Central memory CD8-positive, alpha-beta T cell (primary cell): ENCODE data around the gene SEL1L.
"Not testable (repeated sequence)": the region's sequence is repeated elsewhere in the genome, so short reads cannot be mapped to it uniquely, and the experiment has no call there.

Experiments used
- ATAC-seq: fragments of 150-1000 bp; cut with Tn5 transposase; replicated peaks from 2 replicates; pipeline ENCODE4 v1.10.0; 2022; ENCODE audit warnings: mild to moderate bottlenecking, moderate FRiP score, moderate number of reproducible peaks; ENCODE audit not compliant: poor library complexity, severe bottlenecking; ENCODE audit errors: extremely low read depth
- DNase-seq, 2 donors: peaks; one replicate each; pipeline ENCODE4 v3.0.0; 2021; ENCODE audit warnings: low spot score in 2 of 2
- H3K27ac Mint-ChIP-seq: one replicate; pipeline ENCODE4 v1.8.0; 2022; ENCODE audit warnings: low read depth, mild to moderate bottlenecking, moderate library complexity, mixed read lengths
- H3K27me3 Mint-ChIP-seq: one replicate; pipeline ENCODE4 v1.8.0; 2022; ENCODE audit warnings: mixed read lengths
- H3K36me3 Mint-ChIP-seq: one replicate; pipeline ENCODE4 v1.8.0; 2022; ENCODE audit warnings: mild to moderate bottlenecking, moderate library complexity, mixed read lengths; ENCODE audit not compliant: insufficient read depth
- H3K4me1 Mint-ChIP-seq: one replicate; pipeline ENCODE4 v1.8.0; 2022; ENCODE audit warnings: mixed read lengths
- H3K4me3 Mint-ChIP-seq: one replicate; pipeline ENCODE4 v1.8.0; 2022; ENCODE audit warnings: mild to moderate bottlenecking, moderate library complexity, mixed read lengths
- H3K9me3 Mint-ChIP-seq: one replicate; pipeline ENCODE4 v1.8.0; 2022; ENCODE audit warnings: mixed read lengths

SEL1L gene

DNA sequence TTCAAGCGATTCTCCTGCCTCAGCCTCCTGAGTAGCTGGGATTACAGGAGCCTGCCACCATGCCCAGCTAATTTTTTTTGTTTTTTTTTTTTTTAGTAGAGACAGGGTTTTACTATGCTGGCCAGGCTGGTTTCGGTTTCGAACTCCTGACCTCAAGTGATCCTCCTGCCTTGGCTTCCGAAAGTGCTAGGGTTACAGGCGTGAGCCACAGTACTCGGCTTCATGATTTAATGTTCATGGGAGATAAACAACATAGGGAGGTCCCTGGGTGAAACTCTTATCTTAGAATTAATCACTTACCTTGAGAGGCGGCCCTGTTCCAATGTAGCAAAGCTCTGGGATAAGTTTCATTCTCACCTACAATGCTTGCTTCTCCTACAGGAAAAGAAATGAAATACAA lies 48.3 kb downstream of the SEL1L start:
- no peaks in the 10 kb centered on the region for H3K27me3 Mint-ChIP-seq
- H3K4me3 Mint-ChIP-seq, result peak overlapping the region; percentile 32
- H3K36me3 Mint-ChIP-seq, result peaks cover 49% of the 10 kb centered on the region
- H3K4me1 Mint-ChIP-seq, result peaks cover 12% of the 10 kb centered on the region
- ATAC-seq, result peak; percentile 68
- peak overlapping the region; percentile 86 for H3K27ac Mint-ChIP-seq
- H3K9me3 Mint-ChIP-seq, result no peaks in the 10 kb centered on the region
- no peak for DNase-seq

DNA sequence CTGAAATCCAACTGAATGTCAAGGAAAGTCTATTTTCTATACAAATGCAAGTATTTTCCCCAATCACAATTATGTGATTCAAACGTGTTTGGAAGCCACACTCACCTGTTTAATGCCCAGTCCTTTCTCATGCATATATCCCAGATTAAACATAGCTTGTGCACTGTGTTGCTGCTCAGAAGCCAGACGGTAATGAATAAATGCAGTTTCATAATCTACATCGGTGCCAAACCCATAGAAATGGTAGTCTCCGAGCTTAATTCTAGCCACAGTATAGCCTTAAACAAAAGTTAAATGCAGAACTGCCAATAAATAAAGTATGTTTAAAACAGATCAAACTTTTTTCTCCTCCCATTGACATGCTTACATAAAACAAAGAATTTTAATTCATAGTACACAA lies 49.5 kb downstream of the SEL1L start:
- H3K27me3 Mint-ChIP-seq, result no peaks in the 10 kb centered on the region
- ATAC-seq, result no peak
- H3K36me3 Mint-ChIP-seq, result peaks cover 53% of the 10 kb centered on the region
- H3K9me3 Mint-ChIP-seq, result no peaks in the 10 kb centered on the region
- DNase-seq, result no peak
- H3K27ac Mint-ChIP-seq, result no peak overlapping the region
- H3K4me3 Mint-ChIP-seq, result no peak overlapping the region
- H3K4me1 Mint-ChIP-seq, result peaks cover 12% of the 10 kb centered on the region

DNA sequence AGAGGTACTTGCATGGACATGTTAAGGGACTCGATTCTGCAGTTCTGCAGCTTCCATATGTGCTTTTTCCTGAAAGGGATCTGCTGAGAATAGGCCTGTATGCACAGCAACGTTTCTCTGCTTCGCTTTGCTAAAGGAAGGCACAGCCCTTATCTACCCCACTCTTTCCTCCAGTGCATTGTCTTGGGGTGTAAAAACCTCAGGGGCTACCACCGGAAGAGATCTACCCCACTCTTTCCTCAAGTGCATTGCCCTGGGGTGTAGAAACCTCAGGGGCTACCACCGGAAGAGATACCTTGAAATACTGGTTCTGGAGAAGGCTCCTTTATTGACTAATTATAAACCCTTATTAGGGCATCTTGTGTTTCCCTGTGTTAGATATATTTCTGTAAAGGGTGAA lies 52.9 kb downstream of the SEL1L start:
- H3K9me3 Mint-ChIP-seq, result no peaks in the 10 kb centered on the region
- peak in 1 of 2 donors; percentile 21 for DNase-seq
- peaks cover 12% of the 10 kb centered on the region for H3K4me1 Mint-ChIP-seq
- H3K27me3 Mint-ChIP-seq, result no peaks in the 10 kb centered on the region
- H3K36me3 Mint-ChIP-seq, result peaks cover 46% of the 10 kb centered on the region
- H3K27ac Mint-ChIP-seq, result no peak overlapping the region
- H3K4me3 Mint-ChIP-seq, result peak overlapping the region; percentile 30
- peak; percentile 87 for ATAC-seq

DNA sequence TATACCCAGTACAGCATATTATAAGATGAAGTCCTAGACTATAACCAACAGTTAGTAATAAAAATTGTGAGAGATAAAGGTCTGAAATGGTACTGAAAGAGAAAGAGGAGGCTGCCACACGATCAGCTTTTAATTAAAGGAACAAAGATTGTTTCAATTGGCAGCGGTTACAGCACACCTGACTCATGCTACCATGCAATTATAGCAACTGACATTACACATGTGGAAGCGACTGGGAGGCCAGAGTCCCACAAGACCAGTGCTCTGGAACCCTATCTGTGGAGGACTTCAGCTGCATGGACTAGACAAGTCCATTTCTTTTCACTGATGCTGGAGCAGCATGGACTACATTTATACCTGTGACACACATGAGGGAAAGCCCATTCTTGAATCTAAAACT lies 55.2 kb downstream of the SEL1L start:
- H3K4me3 Mint-ChIP-seq, result no peak overlapping the region
- no peak for DNase-seq
- no peak overlapping the region for H3K27ac Mint-ChIP-seq
- H3K36me3 Mint-ChIP-seq, result peaks cover 39% of the 10 kb centered on the region
- H3K9me3 Mint-ChIP-seq, result no peaks in the 10 kb centered on the region
- no peaks in the 10 kb centered on the region for H3K27me3 Mint-ChIP-seq
- no peak for ATAC-seq
- peaks cover 26% of the 10 kb centered on the region for H3K4me1 Mint-ChIP-seq

DNA sequence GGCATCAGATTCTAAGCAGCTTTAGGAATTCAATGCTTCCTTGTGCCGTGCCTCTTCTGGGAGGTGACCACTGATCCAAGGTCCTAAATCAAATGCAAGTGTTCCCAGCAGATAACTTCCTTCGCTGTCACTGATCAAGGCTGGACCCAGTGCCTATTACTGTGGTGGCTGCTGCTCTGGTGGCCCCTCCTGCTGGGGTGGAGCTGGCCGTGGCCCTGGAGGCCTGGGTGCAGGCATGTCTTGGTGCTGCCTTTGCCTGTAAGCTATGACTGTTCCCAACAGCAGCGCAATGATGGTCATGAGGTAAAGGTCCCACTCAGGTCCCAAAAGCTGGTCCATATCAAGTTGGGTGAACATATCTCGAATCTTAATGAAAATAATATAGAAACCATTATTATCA lies 56.8 kb downstream of the SEL1L start:
- Mint-ChIP-seq H3K4me3 (no peak overlapping the region), H3K27ac (no peak overlapping the region), H3K27me3 (no peaks in the 10 kb centered on the region), H3K9me3 (no peaks in the 10 kb centered on the region), H3K4me1 (peaks cover 28% of the 10 kb centered on the region), H3K36me3 (peaks cover 37% of the 10 kb centered on the region)
- ATAC-seq, result no peak
- DNase-seq, result no peak

DNA sequence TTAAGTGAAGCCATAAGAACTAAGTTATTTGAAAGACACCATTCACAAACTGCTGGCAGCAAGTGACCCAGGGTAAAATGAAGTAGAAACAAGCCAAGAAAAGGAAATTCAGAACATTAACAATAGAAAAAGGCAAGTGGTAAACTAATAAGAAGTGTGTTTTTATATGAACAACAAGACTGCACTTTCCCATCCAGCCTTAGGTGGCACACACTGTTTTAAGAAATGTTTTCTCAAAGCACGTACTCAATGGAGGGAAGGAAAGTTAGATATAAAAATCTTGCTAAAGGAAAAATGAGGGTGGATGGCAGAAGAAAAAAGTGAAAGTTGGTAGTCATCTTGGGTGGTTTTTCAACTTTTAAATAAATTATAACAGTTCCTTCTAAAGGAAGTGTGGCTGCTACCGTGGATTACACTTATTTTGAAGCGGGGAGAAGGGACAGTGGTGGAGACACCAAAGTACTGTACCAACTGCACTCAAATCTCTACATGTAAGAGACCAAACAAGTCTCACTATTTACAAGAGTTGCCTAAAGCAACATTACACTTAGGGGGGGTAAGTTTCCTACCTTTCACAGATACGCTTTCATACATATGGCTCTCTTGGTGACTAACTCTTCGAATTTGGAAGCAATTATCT lies 58.8 kb downstream of the SEL1L start:
- Mint-ChIP-seq H3K4me1 (peaks cover 21% of the 10 kb centered on the region), H3K4me3 (peak overlapping the region; percentile 72), H3K9me3 (no peaks in the 10 kb centered on the region), H3K27ac (peak overlapping the region; percentile 93), H3K27me3 (no peaks in the 10 kb centered on the region), H3K36me3 (peaks cover 32% of the 10 kb centered on the region)
- DNase-seq (no peak), ATAC-seq (peak; percentile 57)

DNA sequence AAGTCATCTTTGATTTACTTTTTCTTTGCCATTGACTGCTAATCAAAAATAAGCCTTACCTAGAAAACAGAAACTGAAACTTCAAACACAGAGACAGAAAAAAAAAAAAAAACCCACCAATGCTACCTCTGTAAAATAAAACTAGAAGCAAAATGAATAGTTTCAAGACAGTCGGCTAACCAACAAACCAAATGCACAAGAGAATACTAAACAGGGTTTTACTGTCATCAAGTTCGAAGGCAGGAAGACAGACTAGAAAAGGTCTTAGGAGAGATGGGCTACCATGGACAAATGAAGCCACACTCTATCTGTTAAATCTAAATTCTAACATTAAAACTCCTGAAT lies 59.5 kb downstream of the SEL1L start:
- peak overlapping the region; percentile 93 for H3K27ac Mint-ChIP-seq
- H3K4me3 Mint-ChIP-seq, result peak overlapping the region; percentile 72
- H3K27me3 Mint-ChIP-seq, result no peaks in the 10 kb centered on the region
- peaks cover 21% of the 10 kb centered on the region for H3K4me1 Mint-ChIP-seq
- ATAC-seq, result peak; percentile 84
- H3K9me3 Mint-ChIP-seq, result no peaks in the 10 kb centered on the region
- DNase-seq, result no peak
- peaks cover 28% of the 10 kb centered on the region for H3K36me3 Mint-ChIP-seq

DNA sequence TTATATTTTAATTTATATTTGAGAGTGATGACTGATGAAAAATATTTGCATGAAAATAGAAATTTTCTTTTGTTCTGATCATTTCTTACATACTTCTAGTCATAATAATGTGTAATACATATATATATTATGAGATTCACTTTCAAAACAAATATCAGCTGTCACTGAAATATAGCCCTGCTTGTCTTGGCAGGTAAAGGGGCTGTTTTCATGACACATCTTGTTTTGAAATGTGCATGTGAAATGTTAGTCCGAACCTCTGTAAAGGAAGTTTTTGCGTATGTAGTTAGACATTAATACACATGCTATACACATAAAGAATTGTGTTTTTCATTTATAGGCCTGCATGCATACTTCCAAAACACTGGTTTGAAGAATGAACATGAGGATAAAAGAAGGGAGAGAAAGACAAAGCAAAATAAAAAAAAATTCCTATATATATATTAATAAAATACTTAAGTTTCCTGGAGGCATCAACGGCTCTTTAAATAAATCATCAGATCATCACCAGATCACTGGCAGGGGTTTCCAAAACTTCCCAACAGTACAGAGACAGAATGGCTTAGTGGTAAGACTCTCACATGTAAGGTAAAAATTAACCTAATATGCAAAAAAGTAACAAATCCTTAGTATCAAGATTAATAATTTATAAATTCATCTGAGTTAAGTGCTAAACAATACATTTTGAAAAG lies 60.1 kb downstream of the SEL1L start:
- peak overlapping the region; percentile 72 for H3K4me3 Mint-ChIP-seq
- H3K27ac Mint-ChIP-seq, result peak overlapping the region; percentile 93
- peaks cover 21% of the 10 kb centered on the region for H3K4me1 Mint-ChIP-seq
- H3K9me3 Mint-ChIP-seq, result no peaks in the 10 kb centered on the region
- ATAC-seq (no peak), DNase-seq (no peak)
- H3K27me3 Mint-ChIP-seq, result no peaks in the 10 kb centered on the region
- peaks cover 23% of the 10 kb centered on the region for H3K36me3 Mint-ChIP-seq

DNA sequence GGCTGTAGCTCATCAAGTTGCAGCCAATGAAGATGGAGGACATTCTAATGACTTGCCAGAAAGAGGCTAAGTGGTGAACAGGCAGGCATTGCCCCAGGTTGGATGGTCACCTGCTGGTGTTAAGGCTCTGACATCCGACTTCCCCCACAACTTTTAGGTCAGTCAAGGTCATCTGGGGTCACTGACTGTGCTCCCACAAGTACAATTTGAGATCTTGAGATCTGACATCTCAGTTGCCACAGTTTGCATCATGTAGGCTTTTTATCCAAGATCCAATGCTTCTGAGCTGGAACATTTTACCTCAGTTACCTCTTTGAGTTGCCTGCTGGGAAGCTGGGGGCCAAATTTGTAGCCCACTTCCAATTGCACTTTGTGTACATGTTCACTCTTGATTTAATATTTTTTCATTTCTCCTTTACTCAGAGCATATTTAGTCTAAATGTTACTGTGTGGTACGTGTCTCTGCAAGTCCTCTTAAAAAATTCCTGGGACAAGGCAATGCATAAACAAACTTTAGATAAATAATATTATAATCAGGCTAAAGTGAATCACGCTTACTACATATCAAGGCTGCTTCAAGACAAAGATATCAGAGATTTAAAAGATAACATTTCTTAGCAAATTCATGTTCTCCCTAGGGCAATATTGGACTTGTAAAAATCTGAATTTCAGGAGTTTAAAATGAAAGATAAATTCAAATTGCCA lies 61.4 kb downstream of the SEL1L start:
- Mint-ChIP-seq H3K27me3 (no peaks in the 10 kb centered on the region), H3K4me1 (peaks cover 21% of the 10 kb centered on the region), H3K4me3 (no peak overlapping the region), H3K36me3 (peaks cover 18% of the 10 kb centered on the region), H3K9me3 (no peaks in the 10 kb centered on the region), H3K27ac (no peak overlapping the region)
- DNase-seq, result no peak
- ATAC-seq, result no peak

DNA sequence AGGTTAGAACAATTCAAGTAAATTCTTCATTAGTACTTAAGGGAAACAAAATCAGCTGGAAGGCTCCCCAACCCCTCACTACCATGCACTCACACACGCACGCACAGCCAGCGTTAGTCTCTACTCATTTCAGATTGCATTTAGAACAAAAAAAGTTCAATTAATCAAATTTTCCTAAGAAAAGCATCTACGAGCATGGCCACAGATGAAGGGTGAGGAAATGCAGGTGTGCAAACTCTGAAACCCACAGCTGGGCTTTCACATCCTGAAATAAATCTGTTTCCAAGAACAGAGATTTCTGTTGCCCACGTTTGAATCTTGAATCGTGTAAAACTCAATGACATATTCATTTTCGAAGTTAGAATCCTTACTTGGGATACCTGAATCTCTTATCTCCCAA lies 62.6 kb downstream of the SEL1L start:
- Mint-ChIP-seq H3K9me3 (no peaks in the 10 kb centered on the region), H3K4me1 (peaks cover 21% of the 10 kb centered on the region), H3K27ac (no peak overlapping the region), H3K4me3 (no peak overlapping the region), H3K27me3 (no peaks in the 10 kb centered on the region), H3K36me3 (peaks cover 10% of the 10 kb centered on the region)
- ATAC-seq (no peak), DNase-seq (no peak)

DNA sequence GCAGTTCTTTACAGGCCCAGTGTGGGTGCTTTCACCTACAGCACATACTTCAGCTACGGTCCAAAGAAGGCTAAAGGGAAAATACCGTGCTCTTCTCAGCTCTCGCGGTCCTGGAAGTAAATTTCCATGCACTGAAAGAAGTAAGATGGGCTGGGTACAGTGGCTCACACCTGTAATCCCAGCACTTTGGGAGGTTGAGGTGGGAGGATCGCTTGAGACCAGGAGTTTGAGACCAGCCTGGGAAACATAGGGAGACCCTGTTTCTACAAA lies 63.2 kb downstream of the SEL1L start:
- H3K4me3 Mint-ChIP-seq, H3K9me3 Mint-ChIP-seq, ATAC-seq, DNase-seq, H3K27ac Mint-ChIP-seq, H3K27me3 Mint-ChIP-seq: not testable (repeated sequence)
- H3K36me3 Mint-ChIP-seq, result peaks cover 10% of the 10 kb centered on the region
- H3K4me1 Mint-ChIP-seq, result peaks cover 21% of the 10 kb centered on the region

DNA sequence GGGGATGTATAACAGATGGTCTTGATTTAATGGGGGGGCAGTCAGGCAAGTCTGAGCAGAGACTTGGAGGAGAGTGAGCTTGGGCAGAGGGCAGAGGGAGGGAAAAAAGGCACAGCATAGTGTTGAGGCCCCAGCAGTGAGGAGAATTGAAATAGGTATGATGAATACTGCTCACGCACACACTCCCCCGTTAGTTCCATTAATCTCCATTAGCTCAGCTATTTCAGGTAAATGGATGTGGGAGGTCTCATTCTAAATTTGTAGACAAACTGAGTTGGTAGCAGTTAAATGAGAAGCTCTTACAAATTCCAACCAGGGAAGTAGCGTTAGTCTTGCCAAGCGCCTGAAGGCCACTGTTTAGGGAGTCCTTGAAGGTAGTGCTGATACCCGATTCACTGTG lies 66.8 kb downstream of the SEL1L start:
- H3K4me3 Mint-ChIP-seq, result no peak overlapping the region
- DNase-seq (no peak), ATAC-seq (no peak)
- H3K4me1 Mint-ChIP-seq, result no peaks in the 10 kb centered on the region
- H3K27me3 Mint-ChIP-seq, result no peaks in the 10 kb centered on the region
- no peaks in the 10 kb centered on the region for H3K9me3 Mint-ChIP-seq
- H3K27ac Mint-ChIP-seq, result no peak overlapping the region
- H3K36me3 Mint-ChIP-seq, result peaks cover 3% of the 10 kb centered on the region
